ENCODE data around the gene CEMIP2.

DNA sequence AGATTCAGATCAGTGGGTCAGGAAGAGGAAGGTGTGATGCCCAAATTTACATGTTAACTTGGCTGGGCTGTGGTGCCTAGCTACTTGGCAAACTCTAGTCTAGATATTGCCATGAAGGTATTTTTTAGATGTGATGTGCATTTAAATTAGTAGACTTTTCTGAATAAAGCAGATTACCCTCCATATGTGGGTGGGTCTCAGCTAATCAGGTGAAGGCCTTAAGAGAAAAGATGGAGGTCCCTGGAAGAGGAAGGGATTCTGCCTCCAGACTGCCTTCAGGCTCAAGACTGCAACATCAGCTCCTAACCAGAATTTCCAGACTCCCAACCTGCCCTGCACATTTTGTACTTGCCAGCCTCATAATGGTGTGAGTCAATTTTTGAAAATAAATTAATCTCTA lies 115.8 kb downstream of the CEMIP2 start:
- TF ChIP-seq, protein P1, sequence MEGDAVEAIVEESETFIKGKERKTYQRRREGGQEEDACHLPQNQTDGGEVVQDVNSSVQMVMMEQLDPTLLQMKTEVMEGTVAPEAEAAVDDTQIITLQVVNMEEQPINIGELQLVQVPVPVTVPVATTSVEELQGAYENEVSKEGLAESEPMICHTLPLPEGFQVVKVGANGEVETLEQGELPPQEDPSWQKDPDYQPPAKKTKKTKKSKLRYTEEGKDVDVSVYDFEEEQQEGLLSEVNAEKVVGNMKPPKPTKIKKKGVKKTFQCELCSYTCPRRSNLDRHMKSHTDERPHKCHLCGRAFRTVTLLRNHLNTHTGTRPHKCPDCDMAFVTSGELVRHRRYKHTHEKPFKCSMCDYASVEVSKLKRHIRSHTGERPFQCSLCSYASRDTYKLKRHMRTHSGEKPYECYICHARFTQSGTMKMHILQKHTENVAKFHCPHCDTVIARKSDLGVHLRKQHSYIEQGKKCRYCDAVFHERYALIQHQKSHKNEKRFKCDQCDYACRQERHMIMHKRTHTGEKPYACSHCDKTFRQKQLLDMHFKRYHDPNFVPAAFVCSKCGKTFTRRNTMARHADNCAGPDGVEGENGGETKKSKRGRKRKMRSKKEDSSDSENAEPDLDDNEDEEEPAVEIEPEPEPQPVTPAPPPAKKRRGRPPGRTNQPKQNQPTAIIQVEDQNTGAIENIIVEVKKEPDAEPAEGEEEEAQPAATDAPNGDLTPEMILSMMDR (IDR thresholded peaks at IDR 0.05): no peak
- no peak for TF ChIP-seq POLR2A (IDR thresholded peaks at IDR 0.05)
